HUDEP-2 (cell line): ENCODE measurements around the gene FBLN1.
A peak's percentile ranks its signal among the peaks of the same experiment; 100 is the strongest.

ENCODE experiments used
- DNase-seq, 76 experiments: peaks; one replicate each; lab custom pipeline; 2025; ENCODE audit not compliant: unreplicated experiment in 76 of 76; lab: John Stamatoyannopoulos, UW

FBLN1 gene

GRCh38 chr22:45563362-45564040, 60.8 kb downstream of the FBLN1 start:
- DNase-seq: no peak

- no peak for DNase-seq
Observed at GRCh38 chr22:45564349-45565030, 61.8 kb downstream of the FBLN1 start.

GRCh38 chr22:45565171-45565570, 62.5 kb downstream of the FBLN1 start:
- DNase-seq: no peak

- DNase-seq: no peak
Observed at GRCh38 chr22:45565973-45566372, 63.3 kb downstream of the FBLN1 start.

- DNase-seq: no peak
Observed at GRCh38 chr22:45568213-45568612, 65.5 kb downstream of the FBLN1 start.

GRCh38 chr22:45571089-45571488, 68.4 kb downstream of the FBLN1 start:
- DNase-seq: no peak

- DNase-seq: no peak
Observed at GRCh38 chr22:45572444-45572843, 69.8 kb downstream of the FBLN1 start.

- DNase-seq: no peak
Observed at GRCh38 chr22:45574069-45574703, 71.5 kb downstream of the FBLN1 start.

GRCh38 chr22:45575173-45575572, 72.5 kb downstream of the FBLN1 start:
- DNase-seq: no peak

GRCh38 chr22:45575607-45576272, 73.1 kb downstream of the FBLN1 start:
- no peak for DNase-seq

GRCh38 chr22:45576273-45576625, 73.6 kb downstream of the FBLN1 start:
- DNase-seq: no peak

- DNase-seq: no peak
Observed at GRCh38 chr22:45576730-45577464, 74.2 kb downstream of the FBLN1 start.

- peak in 67 of 76 experiments; percentile 6 to 81 (median 57) for DNase-seq
Observed at GRCh38 chr22:45577746-45578523, 75.3 kb downstream of the FBLN1 start.

GRCh38 chr22:45578524-45579147, 76.0 kb downstream of the FBLN1 start:
- no peak for DNase-seq

- DNase-seq: no peak
Observed at GRCh38 chr22:45579306-45579705, 76.6 kb downstream of the FBLN1 start.

- no peak for DNase-seq
Observed at GRCh38 chr22:45579806-45580725, 77.4 kb downstream of the FBLN1 start.

- DNase-seq: no peak
Observed at GRCh38 chr22:45580726-45581381, 78.2 kb downstream of the FBLN1 start.

- no peak for DNase-seq
Observed at GRCh38 chr22:45581549-45582080, 78.9 kb downstream of the FBLN1 start.
